ENCODE data around the gene CDH8.

The CDH8 gene, protein sequence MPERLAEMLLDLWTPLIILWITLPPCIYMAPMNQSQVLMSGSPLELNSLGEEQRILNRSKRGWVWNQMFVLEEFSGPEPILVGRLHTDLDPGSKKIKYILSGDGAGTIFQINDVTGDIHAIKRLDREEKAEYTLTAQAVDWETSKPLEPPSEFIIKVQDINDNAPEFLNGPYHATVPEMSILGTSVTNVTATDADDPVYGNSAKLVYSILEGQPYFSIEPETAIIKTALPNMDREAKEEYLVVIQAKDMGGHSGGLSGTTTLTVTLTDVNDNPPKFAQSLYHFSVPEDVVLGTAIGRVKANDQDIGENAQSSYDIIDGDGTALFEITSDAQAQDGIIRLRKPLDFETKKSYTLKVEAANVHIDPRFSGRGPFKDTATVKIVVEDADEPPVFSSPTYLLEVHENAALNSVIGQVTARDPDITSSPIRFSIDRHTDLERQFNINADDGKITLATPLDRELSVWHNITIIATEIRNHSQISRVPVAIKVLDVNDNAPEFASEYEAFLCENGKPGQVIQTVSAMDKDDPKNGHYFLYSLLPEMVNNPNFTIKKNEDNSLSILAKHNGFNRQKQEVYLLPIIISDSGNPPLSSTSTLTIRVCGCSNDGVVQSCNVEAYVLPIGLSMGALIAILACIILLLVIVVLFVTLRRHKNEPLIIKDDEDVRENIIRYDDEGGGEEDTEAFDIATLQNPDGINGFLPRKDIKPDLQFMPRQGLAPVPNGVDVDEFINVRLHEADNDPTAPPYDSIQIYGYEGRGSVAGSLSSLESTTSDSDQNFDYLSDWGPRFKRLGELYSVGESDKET

DNA sequence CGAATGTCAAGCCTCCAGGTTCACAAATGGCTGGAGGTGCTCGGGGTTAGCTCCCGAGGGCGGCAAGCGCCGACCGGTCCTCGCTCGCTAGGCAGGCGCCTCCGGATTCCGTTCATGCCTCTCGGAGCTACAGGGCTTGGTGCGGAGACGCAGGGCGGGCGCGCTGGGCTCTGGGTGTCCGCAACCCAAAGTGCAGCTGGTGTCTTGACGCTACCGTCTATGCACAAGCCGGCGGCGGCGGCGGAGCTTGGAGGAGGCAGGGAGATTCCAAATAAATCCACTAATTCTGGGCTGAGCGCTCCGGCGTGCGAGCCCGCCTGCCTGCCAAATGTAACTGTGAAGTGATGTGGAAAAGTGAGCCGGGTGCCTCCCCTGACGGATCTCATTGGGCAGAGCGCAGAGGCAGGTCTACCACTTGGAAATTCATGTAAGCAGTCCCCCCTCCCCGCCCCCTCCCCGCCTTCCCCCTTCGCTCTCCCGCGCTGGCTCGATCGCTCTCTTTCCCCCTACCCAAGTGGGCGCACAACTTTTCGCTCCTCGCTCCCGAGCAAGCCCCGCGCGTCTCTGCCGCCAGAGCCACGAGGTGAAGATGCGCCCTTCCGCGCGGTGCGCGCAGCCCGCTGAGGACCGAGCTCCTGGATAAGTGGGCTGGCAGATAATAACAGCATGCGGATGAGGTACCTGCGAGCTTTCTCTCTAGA, at the start of gene CDH8:
CDH8 (minus strand) TSS at position 338 of the 701 bp plus-strand sequence. CDS start 15,035 bp downstream, outside the sequence.
- TF ChIP-seq, protein P1, sequence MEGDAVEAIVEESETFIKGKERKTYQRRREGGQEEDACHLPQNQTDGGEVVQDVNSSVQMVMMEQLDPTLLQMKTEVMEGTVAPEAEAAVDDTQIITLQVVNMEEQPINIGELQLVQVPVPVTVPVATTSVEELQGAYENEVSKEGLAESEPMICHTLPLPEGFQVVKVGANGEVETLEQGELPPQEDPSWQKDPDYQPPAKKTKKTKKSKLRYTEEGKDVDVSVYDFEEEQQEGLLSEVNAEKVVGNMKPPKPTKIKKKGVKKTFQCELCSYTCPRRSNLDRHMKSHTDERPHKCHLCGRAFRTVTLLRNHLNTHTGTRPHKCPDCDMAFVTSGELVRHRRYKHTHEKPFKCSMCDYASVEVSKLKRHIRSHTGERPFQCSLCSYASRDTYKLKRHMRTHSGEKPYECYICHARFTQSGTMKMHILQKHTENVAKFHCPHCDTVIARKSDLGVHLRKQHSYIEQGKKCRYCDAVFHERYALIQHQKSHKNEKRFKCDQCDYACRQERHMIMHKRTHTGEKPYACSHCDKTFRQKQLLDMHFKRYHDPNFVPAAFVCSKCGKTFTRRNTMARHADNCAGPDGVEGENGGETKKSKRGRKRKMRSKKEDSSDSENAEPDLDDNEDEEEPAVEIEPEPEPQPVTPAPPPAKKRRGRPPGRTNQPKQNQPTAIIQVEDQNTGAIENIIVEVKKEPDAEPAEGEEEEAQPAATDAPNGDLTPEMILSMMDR (IDR thresholded peaks at IDR 0.05; ENCODE audit: borderline replicate concordance, control extremely low read depth, extremely low read depth, insufficient read depth, missing control alignments): no peak
- DNase-seq (ENCODE audit: low spot score): peak; percentile 20
- in situ Hi-C loops (cut with MboI; ENCODE audit: low sequenced_read_pairs, unreplicated experiment): no loop called here

DNA sequence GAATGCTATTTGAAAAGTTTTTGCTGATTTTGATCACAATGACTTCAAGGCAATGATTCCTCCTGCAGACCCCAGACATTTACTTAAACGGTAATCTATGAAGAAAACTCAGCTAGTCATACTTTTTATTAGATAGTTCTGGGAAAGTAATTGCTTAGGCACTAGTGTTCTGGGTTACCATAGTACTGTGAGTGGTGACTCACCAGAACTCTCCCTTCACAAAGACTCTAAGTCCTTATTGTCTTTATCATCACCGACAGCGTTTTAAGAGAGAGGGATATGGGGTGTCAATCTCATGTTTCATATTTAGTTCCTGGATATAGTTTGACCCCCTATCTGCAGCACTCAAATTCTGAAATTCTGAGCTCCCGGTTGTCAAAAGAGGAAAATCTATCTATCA, 43.0 kb upstream of the CDH8 start:
- in situ Hi-C loops (cut with MboI; ENCODE audit: low sequenced_read_pairs, unreplicated experiment): no loop called here
- TF ChIP-seq, protein P1 (IDR thresholded peaks at IDR 0.05; ENCODE audit: borderline replicate concordance, control extremely low read depth, extremely low read depth, insufficient read depth, missing control alignments): no peak
- DNase-seq (ENCODE audit: low spot score): no peak

DNA sequence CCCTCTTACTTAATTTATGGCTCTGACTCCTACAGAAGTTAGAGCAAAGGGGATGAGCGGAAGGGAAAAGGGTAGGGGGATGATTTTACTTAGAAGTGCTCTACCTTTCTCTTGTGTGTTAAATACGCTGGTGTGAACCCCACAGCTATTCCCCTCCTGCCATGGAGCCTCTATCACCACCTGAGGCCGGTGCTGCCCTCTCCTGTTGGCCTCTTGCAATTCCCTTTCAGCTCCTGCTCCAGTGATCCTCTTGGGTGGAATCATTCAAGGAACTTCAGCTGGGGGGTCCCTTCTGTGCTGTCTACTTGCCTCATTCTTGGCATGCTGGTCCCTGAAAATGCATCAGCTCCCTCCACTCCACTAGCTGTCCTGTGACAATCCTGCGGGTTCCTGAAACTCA, 41.8 kb upstream of the CDH8 start:
- DNase-seq (ENCODE audit: low spot score): no peak
- TF ChIP-seq, protein P1 (IDR thresholded peaks at IDR 0.05; ENCODE audit: borderline replicate concordance, control extremely low read depth, extremely low read depth, insufficient read depth, missing control alignments): peak; percentile 25
- in situ Hi-C loops (cut with MboI; ENCODE audit: low sequenced_read_pairs, unreplicated experiment): no loop called here

DNA sequence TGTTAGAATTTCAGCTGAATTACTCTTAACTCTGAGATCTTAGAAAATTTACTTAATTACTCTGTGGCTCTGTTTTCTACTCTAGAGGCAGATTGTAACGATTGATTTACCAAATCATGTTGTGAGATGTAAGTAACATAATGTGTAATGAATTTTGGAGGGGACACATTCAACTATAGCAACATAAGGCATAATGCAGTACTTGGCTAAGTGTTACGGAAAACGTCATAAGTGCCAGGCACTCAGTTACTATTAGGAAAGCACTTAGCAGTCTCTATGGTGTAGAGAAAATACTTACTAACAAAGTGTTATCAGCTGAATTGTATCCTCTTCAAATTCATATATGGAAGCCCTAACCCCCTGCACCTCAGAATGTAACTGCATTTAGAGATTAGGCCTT, 40.6 kb upstream of the CDH8 start:
- TF ChIP-seq, protein P1 (IDR thresholded peaks at IDR 0.05; ENCODE audit: borderline replicate concordance, control extremely low read depth, extremely low read depth, insufficient read depth, missing control alignments): no peak
- in situ Hi-C loops (cut with MboI; ENCODE audit: low sequenced_read_pairs, unreplicated experiment): no loop called here
- DNase-seq (ENCODE audit: low spot score): no peak

DNA sequence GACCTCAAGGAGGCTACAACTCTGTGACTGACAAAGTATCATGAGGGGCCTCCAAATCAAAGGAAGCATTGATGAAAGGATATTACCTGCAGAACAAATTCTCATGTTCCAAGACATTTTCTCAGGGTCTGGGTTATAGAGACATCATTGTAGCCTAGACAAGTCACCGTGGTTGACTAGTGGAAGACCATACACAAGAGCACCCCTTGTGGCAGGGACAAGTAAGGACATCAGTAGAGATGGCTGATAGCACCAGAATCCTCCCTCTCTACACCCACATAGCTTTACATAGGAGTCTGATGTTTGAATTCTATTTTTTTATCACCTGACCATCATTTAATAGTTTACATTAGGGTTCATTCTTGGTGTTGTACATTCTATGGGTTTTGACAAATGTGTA, 32.5 kb upstream of the CDH8 start:
- peak; percentile 10 for DNase-seq (ENCODE audit: low spot score)
- in situ Hi-C loops (cut with MboI; ENCODE audit: low sequenced_read_pairs, unreplicated experiment): no loop called here
- TF ChIP-seq, protein P1 (IDR thresholded peaks at IDR 0.05; ENCODE audit: borderline replicate concordance, control extremely low read depth, extremely low read depth, insufficient read depth, missing control alignments): no peak

DNA sequence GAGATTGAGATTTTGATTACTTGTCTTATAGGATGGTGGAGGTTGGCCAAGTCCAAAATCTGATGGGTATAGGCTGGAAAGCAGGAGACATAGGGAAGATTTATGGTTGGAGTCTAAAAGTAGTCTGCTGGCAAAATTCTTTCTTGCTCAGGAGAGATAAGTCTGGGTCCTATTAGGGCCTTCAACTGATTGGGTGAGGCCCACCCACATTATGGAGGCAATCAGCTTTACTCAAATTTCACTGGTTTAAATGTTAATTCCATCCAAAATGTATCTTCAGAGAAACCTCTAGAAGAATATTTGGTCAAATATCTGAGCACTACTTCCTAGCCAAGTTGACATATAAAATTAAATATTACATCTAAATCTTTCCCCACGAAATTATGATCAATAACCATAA, 31.7 kb upstream of the CDH8 start:
- in situ Hi-C loops (cut with MboI; ENCODE audit: low sequenced_read_pairs, unreplicated experiment): no loop called here
- TF ChIP-seq, protein P1 (IDR thresholded peaks at IDR 0.05; ENCODE audit: borderline replicate concordance, control extremely low read depth, extremely low read depth, insufficient read depth, missing control alignments): no peak
- DNase-seq (ENCODE audit: low spot score): no peak

Measured in GM13976 (cell line).